Suprapubic skin (tissue), 4 donors: Measurements from ENCODE around the gene RBM17.

ENCODE experiments used
- POLR2A ChIP-seq, 2 donors: fragments of 450-650 bp; IDR thresholded peaks; one replicate each; pipeline ENCODE4 v1.6.1; 2017; ENCODE audit warnings: antibody characterized with exemption in 2 of 2, mild to moderate bottlenecking in 2 of 2, moderate library complexity in 2 of 2
- POLR2AphosphoS5 ChIP-seq, 3 donors: sonication (generic); formaldehyde crosslinking; IDR thresholded peaks; one replicate each; pipeline ENCODE4 v1.6.1; 2017; ENCODE audit warnings: antibody characterized with exemption in 3 of 3
- TF ChIP-seq, protein P1 (sequence below), 2 donors: fragments of 200-600 bp in 1 of 2; fragments of 450-650 bp in 1 of 2; sonication (generic) in 1 of 2; IDR thresholded peaks; one replicate each; pipeline ENCODE4 v1.5.1; 2016 to 2019; ENCODE audit warnings: antibody characterized with exemption in 2 of 2, mild to moderate bottlenecking in 1 of 2, moderate library complexity in 1 of 2

DNA sequence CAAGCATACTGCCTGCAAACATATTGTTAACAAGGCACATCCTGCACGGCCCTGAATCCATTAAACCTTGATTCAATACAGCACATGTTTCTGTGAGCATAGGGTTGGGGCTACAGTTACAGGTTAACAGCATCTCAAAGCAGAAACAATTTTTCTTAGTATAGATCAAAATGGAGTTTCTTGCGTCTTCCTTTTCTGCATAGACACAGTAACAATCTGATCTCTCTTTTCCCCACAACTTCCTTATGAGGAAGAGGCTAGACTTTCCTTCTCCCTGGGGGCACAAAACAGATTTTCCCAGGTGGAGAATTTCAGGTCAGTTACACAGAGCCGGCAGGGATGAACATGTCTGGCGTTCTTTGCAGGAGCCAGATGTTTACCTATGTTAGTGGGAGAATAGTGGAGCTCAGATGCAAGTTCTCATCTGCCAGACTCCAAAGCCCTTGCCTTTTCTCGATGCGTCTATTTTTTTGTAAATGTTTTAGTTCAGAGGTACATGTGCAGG lies 76.4 kb downstream of the RBM17 start:
- TF ChIP-seq POLR2AphosphoS5 (IDR thresholded peaks at IDR 0.05) (no peak), POLR2A (IDR thresholded peaks at IDR 0.05) (no peak)
- TF ChIP-seq, protein P1, sequence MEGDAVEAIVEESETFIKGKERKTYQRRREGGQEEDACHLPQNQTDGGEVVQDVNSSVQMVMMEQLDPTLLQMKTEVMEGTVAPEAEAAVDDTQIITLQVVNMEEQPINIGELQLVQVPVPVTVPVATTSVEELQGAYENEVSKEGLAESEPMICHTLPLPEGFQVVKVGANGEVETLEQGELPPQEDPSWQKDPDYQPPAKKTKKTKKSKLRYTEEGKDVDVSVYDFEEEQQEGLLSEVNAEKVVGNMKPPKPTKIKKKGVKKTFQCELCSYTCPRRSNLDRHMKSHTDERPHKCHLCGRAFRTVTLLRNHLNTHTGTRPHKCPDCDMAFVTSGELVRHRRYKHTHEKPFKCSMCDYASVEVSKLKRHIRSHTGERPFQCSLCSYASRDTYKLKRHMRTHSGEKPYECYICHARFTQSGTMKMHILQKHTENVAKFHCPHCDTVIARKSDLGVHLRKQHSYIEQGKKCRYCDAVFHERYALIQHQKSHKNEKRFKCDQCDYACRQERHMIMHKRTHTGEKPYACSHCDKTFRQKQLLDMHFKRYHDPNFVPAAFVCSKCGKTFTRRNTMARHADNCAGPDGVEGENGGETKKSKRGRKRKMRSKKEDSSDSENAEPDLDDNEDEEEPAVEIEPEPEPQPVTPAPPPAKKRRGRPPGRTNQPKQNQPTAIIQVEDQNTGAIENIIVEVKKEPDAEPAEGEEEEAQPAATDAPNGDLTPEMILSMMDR (IDR thresholded peaks at IDR 0.05), result no peak
